ENCODE results near the gene PLA2G12A.

DNA sequence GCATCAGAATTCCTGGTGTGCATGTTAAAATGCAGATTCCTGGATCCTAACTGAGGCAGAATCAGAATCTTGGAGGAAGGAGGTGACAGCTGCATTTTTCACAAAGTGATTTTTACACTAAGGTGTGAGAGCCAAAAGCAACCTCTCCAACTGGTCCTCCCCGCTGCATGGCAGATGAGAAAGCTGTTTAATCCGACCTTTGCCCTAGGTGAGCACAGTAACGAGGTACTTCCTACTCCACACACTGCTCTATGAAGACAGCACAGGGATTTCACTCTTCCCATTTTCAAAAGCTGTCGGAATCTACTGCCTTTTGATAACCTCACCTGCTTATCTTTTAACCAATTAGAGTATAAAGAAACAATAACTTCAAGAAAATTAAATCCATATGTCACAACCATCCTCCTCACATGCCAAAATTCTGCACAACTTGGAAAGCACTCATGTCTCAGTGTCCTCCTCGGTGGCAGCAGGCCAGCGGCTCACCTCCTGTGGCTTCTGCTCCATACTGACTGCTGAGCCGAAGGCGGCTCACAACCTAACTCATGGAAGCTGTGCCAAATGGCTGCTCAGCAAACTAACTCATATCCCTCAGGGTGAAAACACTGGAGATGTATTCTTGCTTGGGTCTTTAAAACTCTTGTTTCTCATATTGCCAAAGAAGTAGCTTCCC lies 30.2 kb downstream of the PLA2G12A start:
- TF ChIP-seq, protein P1, sequence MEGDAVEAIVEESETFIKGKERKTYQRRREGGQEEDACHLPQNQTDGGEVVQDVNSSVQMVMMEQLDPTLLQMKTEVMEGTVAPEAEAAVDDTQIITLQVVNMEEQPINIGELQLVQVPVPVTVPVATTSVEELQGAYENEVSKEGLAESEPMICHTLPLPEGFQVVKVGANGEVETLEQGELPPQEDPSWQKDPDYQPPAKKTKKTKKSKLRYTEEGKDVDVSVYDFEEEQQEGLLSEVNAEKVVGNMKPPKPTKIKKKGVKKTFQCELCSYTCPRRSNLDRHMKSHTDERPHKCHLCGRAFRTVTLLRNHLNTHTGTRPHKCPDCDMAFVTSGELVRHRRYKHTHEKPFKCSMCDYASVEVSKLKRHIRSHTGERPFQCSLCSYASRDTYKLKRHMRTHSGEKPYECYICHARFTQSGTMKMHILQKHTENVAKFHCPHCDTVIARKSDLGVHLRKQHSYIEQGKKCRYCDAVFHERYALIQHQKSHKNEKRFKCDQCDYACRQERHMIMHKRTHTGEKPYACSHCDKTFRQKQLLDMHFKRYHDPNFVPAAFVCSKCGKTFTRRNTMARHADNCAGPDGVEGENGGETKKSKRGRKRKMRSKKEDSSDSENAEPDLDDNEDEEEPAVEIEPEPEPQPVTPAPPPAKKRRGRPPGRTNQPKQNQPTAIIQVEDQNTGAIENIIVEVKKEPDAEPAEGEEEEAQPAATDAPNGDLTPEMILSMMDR (IDR thresholded peaks at IDR 0.05; ENCODE audit: borderline replicate concordance, extremely low read depth, low read length, poor library complexity, severe bottlenecking), result no peak
- no peak for TF ChIP-seq EZH2 (IDR thresholded peaks at IDR 0.05; ENCODE audit: borderline replicate concordance, low read depth, low read length, severe bottlenecking)
